PC-9 (cell line): ENCODE measurements around the gene FAM13C. TPM values are rescaled to one million over a fixed set of nuclear protein-coding genes. Genes with fewer than 3 reads are reported as not detected.

Source experiments
- BruUV-seq: library from RNA; stranded (reverse); fragments of 400-500 nt; replicated peaks from 2 replicates; lab custom pipeline; 2021; lab: Mats Ljungman, UMichigan
- CTCF ChIA-PET: fragments of 300-600 bp; sonication (Branson Sonifier 250); formaldehyde crosslinking; loops from one replicate; lab custom pipeline; 2022; ENCODE audit warnings: antibody characterized with exemption; lab: Charles Lee
- POLR2A ChIA-PET: fragments of 300-600 bp; sonication (Branson Sonifier 250); formaldehyde crosslinking; loops from one replicate; lab custom pipeline; 2022; ENCODE audit warnings: antibody characterized with exemption; ENCODE audit not compliant: unreplicated experiment; lab: Charles Lee
- DNase-seq, 2 experiments: peaks; one replicate each; pipeline versions ENCODE4 v3.0.0 to v3.0.0-alpha.2; 2015 to 2022; ENCODE audit warnings: mixed read lengths in 1 of 2
- H2AFZ ChIP-seq: fragments of 200-600 bp; sonication (generic); 2 replicates; pipeline ENCODE4 v1.8.1; 2017; ENCODE audit warnings: antibody characterized with exemption
- H3F3A ChIP-seq: fragments of 200-600 bp; sonication (generic); 2 replicates; pipeline ENCODE4 v1.8.1; 2017; ENCODE audit warnings: antibody characterized with exemption, mild to moderate bottlenecking, low read depth; ENCODE audit not compliant: insufficient read depth
- H3K27ac ChIP-seq: fragments of 200-600 bp; sonication (generic); 2 replicates; pipeline ENCODE4 v1.6.1; 2016; ENCODE audit warnings: mixed run types
- H3K27me3 ChIP-seq: fragments of 200-600 bp; sonication (generic); 2 replicates; pipeline ENCODE4 v1.6.1; 2016; ENCODE audit warnings: low read depth, mixed run types; ENCODE audit not compliant: insufficient read depth
- H3K36me3 ChIP-seq: fragments of 200-600 bp; sonication (generic); 2 replicates; pipeline ENCODE4 v1.6.1; 2016; ENCODE audit warnings: low read depth, mixed run types
- H3K4me1 ChIP-seq: fragments of 200-600 bp; sonication (generic); replicated peaks from 2 replicates; pipeline ENCODE4 v1.6.1; 2016; ENCODE audit warnings: mixed run types; ENCODE audit not compliant: insufficient read depth
- H3K4me2 ChIP-seq: fragments of 200-600 bp; sonication (generic); 2 replicates; pipeline ENCODE4 v1.6.1; 2017; ENCODE audit warnings: mixed run types
- H3K4me3 ChIP-seq: fragments of 200-600 bp; sonication (generic); 2 replicates; pipeline ENCODE4 v1.6.1; 2016; ENCODE audit warnings: mixed run types
- H3K79me2 ChIP-seq: fragments of 200-600 bp; sonication (generic); 2 replicates; pipeline ENCODE4 v1.6.1; 2017; ENCODE audit warnings: low read depth, mixed run types
- H3K9me2 ChIP-seq: fragments of 200-600 bp; sonication (generic); 2 replicates; pipeline ENCODE4 v1.8.1; 2017; ENCODE audit warnings: mild to moderate bottlenecking; ENCODE audit not compliant: insufficient read depth
- H3K9me3 ChIP-seq: fragments of 200-600 bp; sonication (generic); 2 replicates; pipeline ENCODE4 v1.8.1; 2016; ENCODE audit warnings: low read depth; ENCODE audit not compliant: insufficient read depth
- H4K20me1 ChIP-seq: fragments of 200-600 bp; sonication (generic); 2 replicates; pipeline ENCODE4 v1.8.1; 2017; ENCODE audit not compliant: insufficient read depth
- CTCF ChIP-seq: fragments of 200-600 bp; sonication (generic); conservative IDR thresholded peaks from 2 replicates; pipeline ENCODE4 v1.6.1; 2017; ENCODE audit warnings: mixed run types, antibody characterized with exemption, mild to moderate bottlenecking, moderate library complexity
- EZH2 ChIP-seq: fragments of 200-600 bp; sonication (generic); IDR thresholded peaks from 2 replicates; pipeline ENCODE4 v1.8.0; 2017; ENCODE audit warnings: antibody characterized with exemption, low read depth
- intact Hi-C: fragments of 100-400 bp; cut with micrococcal nuclease; formaldehyde crosslinking; loops from one replicate; pipeline ENCODE4 v1.10.0; 2022; ENCODE audit not compliant: unreplicated experiment
- total RNA-seq: library from RNA; stranded (reverse); gene quantifications from 2 replicates; pipeline ENCODE4 v1.2.3, GENCODE V29; 2021

The FAM13C gene
- total RNA-seq, 1 experiment from 2014 or later: not detected

- CTCF ChIA-PET: no interaction called here
- Histone ChIP-seq H3K79me2 (no peaks in the 10 kb centered on the region), H3K4me2 (no peak overlapping the region), H3K27me3 (0 out of 2 replicates have a peak, but pooled peaks cover under 1% of the 10 kb centered on the region), H3F3A (no peaks in the 10 kb centered on the region), H3K4me1 (no peaks in the 10 kb centered on the region), H4K20me1 (no peaks in the 10 kb centered on the region), H3K4me3 (no peak overlapping the region), H3K9me2 (no peaks in the 10 kb centered on the region), H3K36me3 (no peaks in the 10 kb centered on the region), H2AFZ (no peak overlapping the region), H3K27ac (no peak overlapping the region), H3K9me3 (no peaks in the 10 kb centered on the region)
- BruUV-seq: no TSS peak
- no peak for TF ChIP-seq CTCF
- no peak for TF ChIP-seq EZH2
- DNase-seq: no peak
- POLR2A ChIA-PET: no interaction called here
- intact Hi-C loops: no loop called here
Observed at GRCh38 chr10:59339351-59339750, 23.0 kb downstream of the FAM13C start.

DNA sequence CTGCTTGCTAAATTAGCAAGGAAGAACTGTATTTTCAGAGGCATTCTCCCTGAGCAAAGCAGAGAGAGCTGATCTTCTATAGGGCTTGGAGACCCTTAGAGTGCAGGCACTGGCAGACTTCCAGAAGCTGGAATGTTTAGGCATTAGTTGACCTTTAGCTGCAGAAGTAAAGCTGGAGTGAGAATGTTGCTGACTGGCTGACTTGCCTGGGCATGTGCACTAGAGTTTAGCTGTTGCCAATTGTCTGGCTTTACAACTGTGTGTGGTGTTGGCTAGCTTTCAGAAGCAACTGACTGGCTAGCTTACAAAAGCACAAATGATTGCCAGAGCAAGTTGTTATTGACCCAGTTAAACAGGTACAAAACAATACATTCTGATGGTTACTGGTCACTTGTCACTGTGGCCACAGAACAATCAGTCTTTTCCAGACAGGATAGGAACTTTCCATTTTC is 25.1 kb downstream of the FAM13C start:
- no TSS peak for BruUV-seq
- Histone ChIP-seq H3K4me2 (no peak overlapping the region), H3K36me3 (no peaks in the 10 kb centered on the region), H2AFZ (no peak overlapping the region), H3K9me2 (no peaks in the 10 kb centered on the region), H3K27ac (no peak overlapping the region), H3K27me3 (no peaks in the 10 kb centered on the region), H3F3A (no peaks in the 10 kb centered on the region), H3K4me3 (no peak overlapping the region), H4K20me1 (no peaks in the 10 kb centered on the region), H3K79me2 (no peaks in the 10 kb centered on the region), H3K9me3 (no peaks in the 10 kb centered on the region), H3K4me1 (no peaks in the 10 kb centered on the region)
- intact Hi-C loops: no loop called here
- ChIA-PET POLR2A (no interaction called here), CTCF (no interaction called here)
- no peak for DNase-seq
- TF ChIP-seq CTCF (no peak), EZH2 (no peak)

GRCh38 chr10:59336632-59337031 is 25.7 kb downstream of the FAM13C start:
- H3K9me2 ChIP-seq: no peaks in the 10 kb centered on the region
- no peaks in the 10 kb centered on the region for H3K36me3 ChIP-seq
- no peak overlapping the region for H3K4me3 ChIP-seq
- no peaks in the 10 kb centered on the region for H3K4me1 ChIP-seq
- H3K27ac ChIP-seq: no peak overlapping the region
- H3F3A ChIP-seq: no peaks in the 10 kb centered on the region
- BruUV-seq: no TSS peak
- no peaks in the 10 kb centered on the region for H4K20me1 ChIP-seq
- DNase-seq: no peak
- no peak for TF ChIP-seq EZH2
- TF ChIP-seq CTCF: no peak
- no peaks in the 10 kb centered on the region for H3K27me3 ChIP-seq
- no peak overlapping the region for H2AFZ ChIP-seq
- POLR2A ChIA-PET: no interaction called here
- no peaks in the 10 kb centered on the region for H3K79me2 ChIP-seq
- CTCF ChIA-PET: no interaction called here
- no peaks in the 10 kb centered on the region for H3K9me3 ChIP-seq
- no peak overlapping the region for H3K4me2 ChIP-seq
- intact Hi-C loops: no loop called here
